HG03521 (cell line): Measurements from ENCODE around the gene BRD9.
"Not testable (repeated sequence)": the region's sequence is repeated elsewhere in the genome, so short reads cannot be mapped to it uniquely, and the experiment has no call there.

Experiments used
- ATAC-seq: cut with Tn5 transposase; IDR thresholded peaks from one replicate; pipeline ENCODE4 v1.9.1; 2021; ENCODE audit warnings: mild to moderate bottlenecking, moderate library complexity; ENCODE audit not compliant: unreplicated experiment

BRD9 gene

GRCh38 chr5:860506-861150, 32.0 kb downstream of the BRD9 start:
- no peak for ATAC-seq

- no peak for ATAC-seq
Measured at GRCh38 chr5:859798-860296, 32.8 kb downstream of the BRD9 start.

GRCh38 chr5:859391-859790, 33.2 kb downstream of the BRD9 start:
- no peak for ATAC-seq

- no peak for ATAC-seq
Measured at GRCh38 chr5:858726-859125, 33.9 kb downstream of the BRD9 start.

- ATAC-seq: no peak
Measured at GRCh38 chr5:856531-857425, 35.8 kb downstream of the BRD9 start.

GRCh38 chr5:855771-856530, 36.6 kb downstream of the BRD9 start:
- no peak for ATAC-seq

GRCh38 chr5:854966-855743, 37.4 kb downstream of the BRD9 start:
- no peak for ATAC-seq

GRCh38 chr5:854217-854616, 38.4 kb downstream of the BRD9 start:
- ATAC-seq: no peak

- not testable (repeated sequence) for ATAC-seq
Measured at GRCh38 chr5:853416-854090, 39.0 kb downstream of the BRD9 start.

- ATAC-seq: no peak
Measured at GRCh38 chr5:852431-853401, 39.9 kb downstream of the BRD9 start.

- ATAC-seq: no peak
Measured at GRCh38 chr5:852018-852417, 40.6 kb downstream of the BRD9 start.

GRCh38 chr5:851553-851952, 41.0 kb downstream of the BRD9 start:
- no peak for ATAC-seq

- ATAC-seq: no peak
Measured at GRCh38 chr5:851076-851475, 41.5 kb downstream of the BRD9 start.

GRCh38 chr5:850511-851006, 42.0 kb downstream of the BRD9 start, which contains the start of gene ZDHHC11:
Gene ZDHHC11, minus strand, starts transcription at chr5:850986. Its CDS starts 384 bp downstream, at chr5:850602.
- ATAC-seq: no peak

GRCh38 chr5:849651-850301, 42.8 kb downstream of the BRD9 start:
- ATAC-seq: no peak

- no peak for ATAC-seq
Measured at GRCh38 chr5:848671-849111, 43.9 kb downstream of the BRD9 start.

GRCh38 chr5:847736-848135, 44.9 kb downstream of the BRD9 start:
- not testable (repeated sequence) for ATAC-seq

GRCh38 chr5:847212-847611, 45.4 kb downstream of the BRD9 start:
- not testable (repeated sequence) for ATAC-seq
